HG02981 (cell line): ENCODE results near the gene KCNE2.
A peak's percentile ranks its signal among the peaks of the same experiment; 100 is the strongest.
"Not testable (repeated sequence)": the region's sequence is repeated elsewhere in the genome, so short reads cannot be mapped to it uniquely, and the experiment has no call there.

Experiments
- ATAC-seq: cut with Tn5 transposase; IDR thresholded peaks from one replicate; pipeline ENCODE4 v1.9.1; 2021; ENCODE audit warnings: mild to moderate bottlenecking, moderate library complexity; ENCODE audit not compliant: unreplicated experiment

The KCNE2 gene

GRCh38 chr21:34352556-34352955, 11.2 kb upstream of the KCNE2 start:
- ATAC-seq, result no peak

GRCh38 chr21:34353182-34353581, 10.6 kb upstream of the KCNE2 start:
- ATAC-seq, result no peak

- ATAC-seq, result no peak
Measured at GRCh38 chr21:34354836-34355235, 9.0 kb upstream of the KCNE2 start.

- no peak for ATAC-seq
Measured at GRCh38 chr21:34355570-34355969, 8.2 kb upstream of the KCNE2 start.

- no peak for ATAC-seq
Measured at GRCh38 chr21:34357889-34358288, 5.9 kb upstream of the KCNE2 start.

- no peak for ATAC-seq
Measured at GRCh38 chr21:34358866-34359265, 4.9 kb upstream of the KCNE2 start.

- no peak for ATAC-seq
Measured at GRCh38 chr21:34360488-34361241, 3.1 kb upstream of the KCNE2 start.

GRCh38 chr21:34362136-34362444, 1.7 kb upstream of the KCNE2 start:
- ATAC-seq, result no peak

GRCh38 chr21:34362670-34363069, 1.1 kb upstream of the KCNE2 start:
- no peak for ATAC-seq

- no peak for ATAC-seq
Measured at GRCh38 chr21:34364921-34365320, 1.1 kb downstream of the KCNE2 start.

- ATAC-seq, result no peak
Measured at GRCh38 chr21:34365809-34366208, 2.0 kb downstream of the KCNE2 start.

- no peak for ATAC-seq
Measured at GRCh38 chr21:34367320-34367935, 3.6 kb downstream of the KCNE2 start.

- ATAC-seq, result no peak
Measured at GRCh38 chr21:34369741-34370140, 5.9 kb downstream of the KCNE2 start.

GRCh38 chr21:34372321-34372720, 8.5 kb downstream of the KCNE2 start:
- no peak for ATAC-seq

GRCh38 chr21:34374462-34374861, 10.7 kb downstream of the KCNE2 start:
- not testable (repeated sequence) for ATAC-seq

- ATAC-seq, result peak; percentile 90
Measured at GRCh38 chr21:34374940-34375618, 11.3 kb downstream of the KCNE2 start, which contains the start of gene SMIM11. Gene SMIM11 (plus strand): TSS chr21:34375507. CDS start chr21:34379505, 3,998 bp downstream.

GRCh38 chr21:34375619-34375972, 11.8 kb downstream of the KCNE2 start:
- ATAC-seq, result peak; percentile 64

- not testable (repeated sequence) for ATAC-seq
Measured at GRCh38 chr21:34383138-34383537, 19.3 kb downstream of the KCNE2 start.

- ATAC-seq, result peak; percentile 73
Measured at GRCh38 chr21:34383724-34384415, 20.1 kb downstream of the KCNE2 start.

GRCh38 chr21:34400522-34400921, 36.7 kb downstream of the KCNE2 start:
- ATAC-seq, result not testable (repeated sequence)

- ATAC-seq, result not testable (repeated sequence)
Measured at GRCh38 chr21:34404742-34405141, 40.9 kb downstream of the KCNE2 start.
